NCI-H2029 (cell line): ENCODE measurements around the gene CACNA2D3.
A peak's percentile ranks its signal among the peaks of the same experiment; 100 is the strongest.

Experiments
- DNase-seq: peaks from one replicate; lab custom pipeline; 2025; lab: John Stamatoyannopoulos, UW

The CACNA2D3 gene

DNA sequence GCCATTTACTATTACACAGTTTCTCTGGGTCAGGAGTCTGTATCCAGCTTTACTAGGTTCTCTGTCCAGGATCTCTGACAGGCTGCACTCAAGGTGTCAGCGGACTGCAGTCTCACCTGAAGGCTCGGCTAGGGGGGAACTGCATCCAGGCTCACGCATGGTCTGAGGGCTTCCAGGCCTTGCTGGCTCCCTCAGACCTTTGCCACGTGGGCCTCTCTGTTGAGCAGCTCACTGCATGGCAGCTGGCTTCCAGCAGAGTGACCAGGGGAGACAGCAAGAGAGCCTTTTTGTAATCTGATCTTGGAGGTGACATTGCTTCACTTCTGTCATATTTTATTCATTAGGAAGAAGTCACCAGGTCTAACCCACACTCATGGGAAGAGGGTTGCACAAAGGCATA, 152.3 kb downstream of the CACNA2D3 start:
- no peak for DNase-seq

DNA sequence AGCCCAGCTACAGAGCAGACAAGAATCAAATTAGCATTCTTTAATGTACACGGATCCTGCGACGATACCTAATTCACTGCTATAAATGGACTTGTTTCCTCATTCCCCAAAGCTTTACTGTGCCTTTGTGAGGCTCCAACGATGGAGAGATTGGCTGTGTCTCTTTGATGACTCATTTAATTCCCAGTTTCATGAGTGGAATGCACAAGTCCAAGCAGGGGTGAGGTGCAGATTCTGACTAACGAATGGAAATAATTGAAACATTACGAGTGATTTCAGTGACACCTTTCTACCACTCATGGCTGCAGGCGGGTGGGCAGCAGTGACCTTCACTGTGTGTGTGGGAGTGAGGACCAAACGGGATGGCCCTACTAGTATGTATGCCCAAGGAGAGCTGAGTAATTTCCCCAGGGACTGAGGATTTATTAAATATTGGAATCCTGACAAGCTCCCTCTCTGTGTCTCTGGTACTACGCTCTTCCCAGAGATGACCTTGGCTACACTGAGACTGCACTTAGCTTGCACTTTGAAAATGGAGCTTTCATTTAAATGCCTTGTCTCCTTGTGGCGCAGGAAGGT, 156.7 kb downstream of the CACNA2D3 start:
- DNase-seq, result no peak

DNA sequence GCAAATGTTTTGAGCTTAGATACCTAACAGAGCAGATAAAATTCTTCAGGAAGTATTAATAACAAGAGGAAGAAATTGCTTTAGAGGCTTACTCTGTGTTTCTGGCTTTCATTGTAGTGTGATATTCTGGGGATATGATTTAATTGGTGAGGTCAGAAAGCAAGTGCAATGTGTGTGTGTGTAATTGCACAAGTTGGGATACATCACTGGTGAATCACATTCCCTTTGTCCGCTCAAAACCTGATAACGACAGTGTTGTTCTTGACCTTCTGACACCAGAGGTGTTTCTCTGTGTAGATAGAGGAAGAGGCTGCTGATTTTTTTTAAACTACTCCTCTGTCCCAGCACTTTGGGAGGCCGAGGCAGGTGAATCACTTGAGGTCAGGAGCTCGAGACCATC, 161.1 kb downstream of the CACNA2D3 start:
- no peak for DNase-seq

DNA sequence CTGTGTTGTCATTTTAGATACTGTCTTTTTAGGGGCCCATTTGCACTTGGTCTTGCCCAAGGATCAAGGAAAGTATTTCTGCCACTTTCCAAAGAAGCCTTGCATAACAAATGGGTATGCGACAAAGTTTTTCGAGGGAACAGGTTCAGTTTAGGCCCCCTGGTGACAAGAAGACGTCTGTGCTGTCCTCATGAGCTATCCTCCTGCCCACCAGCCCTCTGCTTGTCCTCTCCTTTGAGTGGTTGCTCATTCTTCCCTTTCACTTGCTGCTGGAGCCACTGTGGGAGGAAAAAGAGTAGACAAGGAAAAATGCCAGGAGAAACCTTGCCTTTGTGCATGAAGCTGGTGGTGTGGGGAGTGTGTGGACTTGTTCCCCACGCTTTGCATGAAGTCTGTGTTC, 171.9 kb downstream of the CACNA2D3 start:
- no peak for DNase-seq

DNA sequence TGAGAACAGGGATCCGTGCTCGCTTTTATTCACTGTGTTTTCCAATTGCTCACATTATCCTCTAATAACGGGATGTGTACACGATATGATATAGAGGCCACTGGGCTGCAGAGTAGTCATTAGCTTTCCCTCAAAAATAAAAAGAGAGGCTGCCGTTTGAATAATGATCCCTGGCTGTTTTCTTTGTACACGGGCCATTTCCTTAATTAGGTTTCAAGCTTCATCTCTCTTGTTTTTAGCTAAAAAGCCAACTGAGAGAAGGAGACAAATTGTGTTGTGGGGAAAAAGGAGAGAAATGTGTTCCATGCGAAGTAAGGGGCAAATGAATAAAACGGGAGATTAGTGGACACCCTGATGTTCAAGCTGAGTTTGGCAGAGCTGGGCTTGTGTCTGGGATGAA, 174.2 kb downstream of the CACNA2D3 start:
- DNase-seq, result no peak

DNA sequence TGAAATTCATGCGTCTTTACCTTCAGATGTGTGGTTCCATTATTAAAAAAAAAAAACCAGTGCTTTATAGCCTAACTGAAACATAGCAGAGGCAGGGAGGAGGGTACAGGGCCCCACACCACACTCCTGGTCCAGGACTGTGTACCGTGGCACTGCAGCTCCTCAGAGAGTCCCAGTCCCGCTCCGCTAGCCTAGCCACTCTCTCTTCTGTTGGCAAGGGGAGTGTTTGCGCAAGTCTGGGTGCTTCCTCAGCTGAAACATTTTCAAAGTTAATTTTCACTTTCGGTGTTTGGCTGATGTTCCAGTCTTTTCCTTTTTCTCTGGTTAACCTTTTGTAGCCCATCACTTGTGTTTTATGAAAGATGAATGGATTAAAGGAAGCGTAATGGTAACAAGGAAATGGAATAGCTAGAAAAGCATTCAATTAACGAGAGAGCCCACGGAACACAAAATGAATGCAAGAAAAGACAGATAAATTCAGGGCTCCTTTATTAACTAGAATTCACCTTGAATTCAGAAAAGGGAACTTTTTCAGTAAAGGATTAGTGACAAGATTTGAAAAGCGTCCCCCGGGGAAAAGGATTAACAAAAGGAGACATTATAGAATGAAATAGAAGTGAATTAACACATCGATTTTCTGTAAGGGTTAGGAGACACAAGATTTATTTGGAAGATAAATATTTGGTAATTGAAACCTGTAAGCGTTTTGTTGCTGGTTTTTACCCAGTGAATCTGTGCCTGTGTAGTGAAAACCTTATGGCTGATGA, 177.0 kb downstream of the CACNA2D3 start:
- no peak for DNase-seq

DNA sequence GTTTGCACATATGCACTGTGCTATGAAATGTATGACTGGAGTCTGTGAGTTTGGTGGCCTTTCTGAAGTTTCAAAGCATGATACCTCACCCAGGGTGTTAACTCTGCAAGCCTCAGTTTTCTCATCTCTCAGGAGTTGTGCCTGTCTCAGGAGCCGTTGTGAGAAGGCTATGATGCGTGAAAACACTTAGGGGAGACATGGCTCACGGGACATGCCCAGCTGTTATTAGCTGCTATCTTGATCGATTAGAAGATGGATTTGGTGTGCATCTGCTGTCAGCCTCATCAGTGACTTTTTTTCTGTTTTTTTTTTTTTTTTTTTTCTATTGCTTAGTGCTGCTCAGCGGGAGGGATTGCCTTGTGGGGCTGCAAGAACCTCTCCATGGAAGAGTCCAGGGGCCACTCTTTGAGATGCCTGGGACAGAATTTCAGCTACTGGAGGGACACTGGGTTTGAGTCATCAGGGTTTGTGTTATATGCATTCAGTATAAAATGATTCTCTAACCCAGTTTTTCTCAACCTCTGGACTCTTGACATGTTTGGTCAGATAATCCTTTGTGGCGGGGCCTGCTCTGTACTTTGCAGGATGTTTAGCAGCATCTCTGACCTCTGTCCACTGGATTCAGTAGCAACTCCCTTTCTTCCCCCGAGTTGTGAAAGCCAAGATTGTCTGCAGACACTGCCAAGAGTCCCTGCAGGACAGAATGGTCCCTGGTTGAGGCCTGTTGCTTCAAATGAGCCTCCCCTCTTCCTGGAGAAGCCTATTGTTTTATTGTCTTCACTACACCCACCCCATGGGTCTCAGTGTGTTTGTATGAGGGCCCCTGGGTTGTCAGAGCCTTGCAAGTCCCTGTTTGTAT, 181.4 kb downstream of the CACNA2D3 start:
- no peak for DNase-seq

DNA sequence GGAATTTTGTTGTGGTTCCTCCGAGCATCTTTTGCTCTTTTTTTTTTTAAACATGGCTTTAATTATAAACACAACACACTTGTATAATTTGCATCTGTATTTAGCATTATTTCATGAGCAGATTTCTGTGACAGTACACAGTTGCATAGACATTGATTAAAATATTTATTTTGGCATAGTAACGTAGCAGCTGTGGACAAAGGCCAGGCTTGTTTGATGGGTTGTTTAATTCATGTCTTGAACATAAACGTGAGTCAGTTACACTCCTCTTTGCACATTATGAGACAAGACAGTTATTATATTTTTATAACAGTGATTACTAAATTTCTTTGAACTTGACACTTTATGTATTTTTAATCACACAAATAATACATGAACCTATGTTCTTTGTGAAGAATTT, 182.5 kb downstream of the CACNA2D3 start:
- DNase-seq, result peak; percentile 5

DNA sequence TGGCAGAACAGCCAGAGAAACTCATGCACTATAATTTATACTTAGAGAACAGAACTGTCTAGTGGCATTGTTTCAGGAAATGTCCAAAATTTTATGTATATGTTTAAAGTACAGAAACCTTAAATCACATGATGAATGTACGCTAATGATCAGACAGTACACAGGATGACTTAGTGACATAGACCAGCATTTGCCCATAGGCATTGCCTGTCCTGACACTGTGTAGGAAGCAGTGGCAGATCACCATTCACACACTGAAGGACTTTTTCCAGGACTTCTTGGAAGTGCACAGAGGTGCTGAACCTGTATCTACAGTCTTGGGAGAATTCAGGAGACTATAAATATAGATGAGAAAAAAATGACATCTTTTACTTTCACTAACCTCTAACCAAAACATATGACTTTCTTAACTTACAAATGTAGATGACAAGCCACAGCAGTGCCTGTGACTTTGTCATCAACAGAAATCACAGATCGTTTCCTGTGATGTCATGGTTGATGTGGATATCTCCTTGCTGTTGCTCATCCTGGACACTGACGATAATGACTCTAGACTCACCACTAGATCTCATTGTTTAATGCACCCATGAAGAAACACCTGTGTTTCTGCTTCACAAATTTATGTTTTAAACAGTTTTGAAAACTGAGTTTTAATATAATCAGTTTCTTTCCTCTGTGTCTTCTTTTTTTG, 183.2 kb downstream of the CACNA2D3 start:
- no peak for DNase-seq

DNA sequence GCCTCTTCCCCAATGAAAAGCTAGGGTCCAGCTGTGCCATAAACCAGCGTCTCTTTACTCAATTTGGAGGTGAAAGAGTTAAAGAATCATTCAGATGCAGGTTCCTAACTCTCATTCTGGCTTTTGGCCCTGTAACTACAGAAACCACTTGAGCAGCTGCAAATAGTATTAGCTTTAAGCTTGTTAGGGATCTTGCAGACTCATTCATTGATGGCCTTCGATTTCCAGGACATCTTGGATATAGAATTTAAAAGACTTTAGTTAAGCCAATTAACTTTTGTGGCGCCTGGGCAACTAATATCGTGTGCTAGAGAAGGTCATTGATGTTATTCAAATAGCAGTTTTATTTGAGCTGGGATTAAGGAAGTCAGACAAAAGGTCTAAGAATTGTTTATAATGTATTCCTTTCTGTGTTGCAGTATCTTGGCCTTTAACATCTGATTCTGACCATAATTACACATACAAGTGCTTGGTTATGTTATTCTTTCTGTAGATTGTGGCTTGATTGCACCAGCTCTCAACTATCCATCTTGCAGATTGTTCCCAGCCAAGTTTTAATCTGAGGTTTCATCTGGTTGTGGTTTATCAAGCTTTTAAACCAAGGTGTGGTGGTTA, 185.3 kb downstream of the CACNA2D3 start:
- DNase-seq, result no peak

DNA sequence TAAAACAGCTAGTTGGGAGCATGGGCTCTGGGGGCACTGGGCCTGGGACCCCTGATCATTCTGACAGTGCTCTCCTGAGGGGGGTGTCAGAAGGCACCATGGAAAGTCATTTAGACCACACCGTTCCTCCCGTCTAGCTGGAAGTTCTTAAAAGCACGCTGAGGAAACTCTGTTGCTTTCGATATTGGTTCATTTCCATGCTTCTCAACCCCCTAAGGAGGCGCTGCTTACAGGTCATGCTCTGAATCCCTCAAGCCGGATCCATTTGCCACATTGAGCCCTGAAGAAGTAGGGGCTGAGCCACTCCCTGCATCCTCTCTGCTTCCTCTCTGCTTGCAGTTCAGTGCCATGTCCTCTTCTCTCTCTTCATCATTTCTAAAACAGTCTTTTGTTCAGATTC, 187.2 kb downstream of the CACNA2D3 start:
- no peak for DNase-seq

DNA sequence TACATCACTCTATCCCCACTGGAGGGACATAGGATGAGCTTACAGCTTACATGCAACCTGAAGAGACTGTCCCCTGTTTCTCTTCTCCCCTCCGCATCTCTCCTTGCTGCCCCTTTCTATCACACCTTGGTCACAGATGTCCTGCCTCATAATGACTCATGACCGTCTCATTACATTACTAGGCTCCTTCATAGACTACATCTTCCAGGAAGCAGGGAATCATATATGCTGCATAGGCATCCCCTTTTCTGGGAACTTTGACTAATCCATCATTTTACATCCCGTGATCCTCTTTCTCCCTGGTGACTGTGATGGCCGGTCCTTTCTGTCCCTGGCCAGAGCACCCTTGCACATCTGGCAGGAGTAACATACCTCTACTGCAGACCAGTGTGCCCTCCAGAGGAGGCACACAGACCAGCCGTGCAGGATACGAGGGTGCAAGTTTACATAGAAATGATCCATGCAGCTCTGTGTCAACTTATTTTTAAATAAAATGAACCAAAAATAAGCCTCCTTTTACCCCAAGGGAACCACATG, 188.9 kb downstream of the CACNA2D3 start:
- no peak for DNase-seq

DNA sequence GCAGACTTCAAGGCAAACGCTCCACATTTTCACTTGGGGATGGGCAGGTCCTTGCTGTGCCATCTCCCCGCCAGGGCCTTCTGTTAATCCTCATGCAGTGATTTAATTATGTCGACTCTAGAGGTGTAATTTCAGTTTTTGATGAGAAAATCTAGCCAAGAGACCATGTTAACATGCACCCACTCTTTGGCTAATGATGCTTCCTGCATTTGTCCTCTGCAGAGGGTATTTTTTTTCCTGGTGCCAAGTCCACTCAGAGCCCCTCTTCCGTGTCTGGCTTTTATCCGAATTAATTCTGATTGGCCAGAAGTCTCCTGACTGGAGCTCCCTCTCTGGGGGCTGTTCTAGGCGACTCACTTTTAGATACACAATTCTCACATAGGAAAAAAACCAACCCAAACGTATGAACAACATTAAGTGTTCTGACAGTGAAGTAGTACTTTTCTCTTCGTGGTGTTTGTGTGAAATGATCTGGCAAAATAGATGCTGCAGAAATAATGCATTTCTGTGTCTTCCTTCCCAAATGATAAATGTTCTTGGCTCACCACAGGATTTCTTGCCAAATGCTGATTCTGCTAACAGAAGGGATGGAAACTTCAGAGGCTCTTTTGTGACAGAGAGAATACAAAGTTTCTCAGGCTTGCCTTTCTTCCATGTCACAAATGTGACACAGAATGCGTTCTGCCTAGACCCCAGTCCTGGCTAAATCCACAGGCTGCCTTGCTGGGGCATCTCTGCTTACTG, 190.0 kb downstream of the CACNA2D3 start:
- DNase-seq, result no peak

DNA sequence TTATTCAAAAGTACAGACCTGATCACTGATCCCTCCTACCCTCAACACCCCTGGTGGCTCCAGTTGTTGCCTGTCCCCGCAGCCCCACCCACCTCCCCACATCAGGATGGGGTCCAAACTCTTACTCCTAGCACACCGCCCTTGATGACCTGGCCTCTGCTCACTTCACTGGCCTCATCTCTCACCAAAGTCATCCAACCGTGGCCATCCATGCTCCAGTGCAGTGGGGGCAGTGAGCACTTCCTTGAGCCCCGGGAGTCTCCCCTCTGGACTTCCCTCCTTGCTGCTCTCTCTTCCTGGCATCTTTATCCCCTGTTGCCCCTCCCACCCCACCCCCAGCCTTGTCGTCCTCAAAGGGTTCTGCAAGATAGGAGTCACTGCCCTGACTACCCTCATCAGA, 191.1 kb downstream of the CACNA2D3 start:
- DNase-seq, result no peak

DNA sequence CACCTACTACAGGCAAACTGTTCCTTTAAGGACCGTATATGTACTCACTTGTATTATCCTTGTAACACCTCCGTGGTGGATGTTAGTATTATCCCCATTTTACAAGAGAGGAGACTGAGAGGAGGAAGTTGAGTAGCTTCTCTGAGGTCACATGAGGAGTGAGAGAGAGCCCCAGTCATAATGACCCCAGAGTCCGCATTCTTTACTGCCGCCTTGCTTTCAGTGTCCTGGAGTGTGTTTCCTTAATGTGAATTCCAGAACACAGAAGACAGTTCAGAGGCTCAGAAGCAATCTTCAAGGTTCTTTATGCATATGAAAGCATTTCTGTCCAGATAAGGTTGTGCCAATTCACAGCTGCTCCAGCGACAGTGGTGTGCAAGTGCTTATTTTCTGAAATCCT, 199.2 kb downstream of the CACNA2D3 start:
- no peak for DNase-seq

DNA sequence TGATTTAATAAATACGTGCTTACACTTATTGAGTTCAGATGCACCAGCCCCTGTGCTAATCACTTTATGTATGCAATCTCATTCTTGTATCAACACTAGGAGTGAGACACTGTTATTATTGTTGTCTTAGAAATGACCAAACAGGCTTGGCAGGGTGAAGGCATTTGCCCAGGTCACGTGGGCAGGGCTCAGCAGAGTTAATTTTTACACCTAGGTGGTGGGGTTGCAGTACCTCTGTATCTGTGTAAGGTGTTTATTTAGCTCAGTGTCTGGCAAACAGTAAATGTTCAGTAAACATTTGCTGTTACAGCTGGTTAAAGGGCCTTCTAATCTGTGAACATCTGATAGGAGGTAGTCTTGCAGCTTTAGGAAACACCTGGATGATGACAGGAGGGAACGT, 200.0 kb downstream of the CACNA2D3 start:
- DNase-seq, result peak; percentile 67

DNA sequence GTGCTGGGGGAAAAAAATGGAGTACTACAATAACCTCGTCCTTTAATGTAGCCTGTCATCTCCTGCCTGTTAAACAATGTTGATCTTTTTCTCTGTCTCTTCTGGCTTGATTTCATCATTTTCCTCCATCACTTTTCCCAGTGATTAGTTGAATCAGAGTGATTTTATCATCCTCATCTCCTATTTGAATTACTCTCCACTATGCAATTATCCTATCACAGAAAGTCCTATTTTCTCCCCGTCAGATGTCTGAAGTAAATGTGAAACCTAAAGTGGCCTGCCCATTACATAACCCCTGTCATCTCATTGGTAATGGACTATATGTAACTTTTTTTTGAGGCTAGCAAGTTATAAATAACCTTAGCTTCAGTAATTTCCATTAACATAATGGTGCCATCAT, 201.8 kb downstream of the CACNA2D3 start:
- DNase-seq, result no peak

DNA sequence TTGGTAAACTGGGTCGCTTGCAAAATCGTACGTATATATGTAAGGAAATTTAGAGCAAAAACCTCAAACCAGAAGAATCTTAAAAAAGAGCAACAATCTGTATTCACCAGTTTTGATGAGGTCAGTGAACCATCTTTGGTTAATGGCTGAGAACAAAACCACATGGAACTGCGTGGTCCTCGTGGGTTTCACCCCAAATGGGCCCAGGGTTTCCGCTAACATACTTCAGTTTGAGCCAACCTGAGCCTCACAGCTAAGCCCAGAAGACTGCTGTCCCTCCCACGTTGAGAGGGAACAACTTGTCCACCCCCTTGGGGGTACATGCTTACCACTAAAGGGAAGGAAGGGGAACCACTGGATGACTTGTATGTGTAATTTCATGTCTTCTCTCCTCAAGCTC, 204.6 kb downstream of the CACNA2D3 start:
- DNase-seq, result no peak

DNA sequence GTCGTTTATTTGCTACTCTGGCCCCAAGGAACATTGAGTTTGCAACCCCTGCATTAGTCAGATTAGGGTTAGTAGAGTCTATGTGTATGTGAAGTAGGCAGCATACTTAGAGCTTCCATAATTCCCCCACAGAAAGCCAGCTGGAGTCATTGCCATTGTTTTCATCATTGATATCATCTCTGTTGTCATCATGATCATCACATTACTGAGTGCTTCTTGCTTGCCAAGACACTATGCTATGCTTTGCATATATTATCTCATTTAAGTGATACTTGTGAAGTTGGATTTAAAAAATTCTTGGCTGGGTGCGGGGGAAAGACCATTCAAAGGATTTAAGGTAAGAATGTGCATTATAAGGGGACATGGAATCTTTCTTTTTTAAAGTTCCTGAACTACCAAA, 209.0 kb downstream of the CACNA2D3 start:
- DNase-seq, result no peak

DNA sequence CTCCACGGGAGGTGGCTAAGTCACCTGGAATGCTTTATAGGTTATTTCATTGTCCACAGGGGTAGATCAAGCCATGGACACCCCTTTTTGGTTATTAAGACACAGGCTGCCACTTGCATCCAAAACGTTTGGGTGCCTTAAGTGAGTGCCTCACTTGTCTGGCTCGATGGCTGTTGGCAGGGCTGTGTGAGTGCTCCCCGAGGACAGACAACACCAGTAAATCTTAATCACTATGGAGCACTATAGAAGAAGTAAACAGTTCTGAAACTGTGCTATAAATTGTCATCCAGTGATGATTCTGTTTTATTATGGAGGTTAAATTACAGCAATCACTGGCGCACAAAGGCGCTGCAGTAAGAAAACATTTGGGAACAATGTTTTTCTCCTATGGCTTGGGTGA, 215.5 kb downstream of the CACNA2D3 start:
- DNase-seq, result no peak

DNA sequence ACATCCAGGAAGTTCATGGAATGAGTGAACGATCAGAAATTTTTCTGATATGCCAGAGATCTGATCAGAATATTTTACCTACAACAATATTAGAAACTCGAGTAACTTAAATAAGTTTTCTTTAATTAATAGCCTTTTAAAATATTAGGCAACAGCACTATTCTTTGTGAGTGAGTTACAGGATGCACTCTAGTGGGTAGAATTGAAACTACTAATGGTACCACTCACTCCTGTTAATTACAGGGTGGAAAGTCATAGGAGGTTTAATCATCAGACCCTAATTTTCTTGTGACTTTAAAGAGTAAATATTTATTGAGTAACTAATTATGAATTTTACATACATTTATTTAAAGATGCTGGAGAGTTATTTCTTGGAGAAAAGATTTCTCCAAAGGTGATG, 217.3 kb downstream of the CACNA2D3 start:
- DNase-seq, result no peak
